ENCODE data around the gene MRGPRE.

GRCh38 chr11:3243880-3244279 lies 11.7 kb upstream of the MRGPRE start:
- TF ChIP-seq CTCF (IDR thresholded peaks at IDR 0.05; ENCODE audit: insufficient read depth, low read length) (no peak), GABPA (IDR thresholded peaks at IDR 0.05; ENCODE audit: low read depth) (no peak), POLR2AphosphoS5 (IDR thresholded peaks at IDR 0.05; ENCODE audit: low read depth) (no peak)
- TF ChIP-seq, protein P1, sequence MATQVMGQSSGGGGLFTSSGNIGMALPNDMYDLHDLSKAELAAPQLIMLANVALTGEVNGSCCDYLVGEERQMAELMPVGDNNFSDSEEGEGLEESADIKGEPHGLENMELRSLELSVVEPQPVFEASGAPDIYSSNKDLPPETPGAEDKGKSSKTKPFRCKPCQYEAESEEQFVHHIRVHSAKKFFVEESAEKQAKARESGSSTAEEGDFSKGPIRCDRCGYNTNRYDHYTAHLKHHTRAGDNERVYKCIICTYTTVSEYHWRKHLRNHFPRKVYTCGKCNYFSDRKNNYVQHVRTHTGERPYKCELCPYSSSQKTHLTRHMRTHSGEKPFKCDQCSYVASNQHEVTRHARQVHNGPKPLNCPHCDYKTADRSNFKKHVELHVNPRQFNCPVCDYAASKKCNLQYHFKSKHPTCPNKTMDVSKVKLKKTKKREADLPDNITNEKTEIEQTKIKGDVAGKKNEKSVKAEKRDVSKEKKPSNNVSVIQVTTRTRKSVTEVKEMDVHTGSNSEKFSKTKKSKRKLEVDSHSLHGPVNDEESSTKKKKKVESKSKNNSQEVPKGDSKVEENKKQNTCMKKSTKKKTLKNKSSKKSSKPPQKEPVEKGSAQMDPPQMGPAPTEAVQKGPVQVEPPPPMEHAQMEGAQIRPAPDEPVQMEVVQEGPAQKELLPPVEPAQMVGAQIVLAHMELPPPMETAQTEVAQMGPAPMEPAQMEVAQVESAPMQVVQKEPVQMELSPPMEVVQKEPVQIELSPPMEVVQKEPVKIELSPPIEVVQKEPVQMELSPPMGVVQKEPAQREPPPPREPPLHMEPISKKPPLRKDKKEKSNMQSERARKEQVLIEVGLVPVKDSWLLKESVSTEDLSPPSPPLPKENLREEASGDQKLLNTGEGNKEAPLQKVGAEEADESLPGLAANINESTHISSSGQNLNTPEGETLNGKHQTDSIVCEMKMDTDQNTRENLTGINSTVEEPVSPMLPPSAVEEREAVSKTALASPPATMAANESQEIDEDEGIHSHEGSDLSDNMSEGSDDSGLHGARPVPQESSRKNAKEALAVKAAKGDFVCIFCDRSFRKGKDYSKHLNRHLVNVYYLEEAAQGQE (IDR thresholded peaks at IDR 0.05; ENCODE audit: insufficient replicate concordance, low read depth) = no peak
